Measurements from ENCODE around the gene SOX15. TPM values are rescaled to one million over a fixed set of nuclear protein-coding genes. Genes with fewer than 3 reads are reported as not detected.

The SOX15 gene
- total and polyA plus RNA-seq, 10 of the 15 experiments (the other 5 are each of a cell fraction or from before 2014, with no cell fraction given), result 0.06 to 0.53 (median 0.16) TPM; not detected in 2

DNA sequence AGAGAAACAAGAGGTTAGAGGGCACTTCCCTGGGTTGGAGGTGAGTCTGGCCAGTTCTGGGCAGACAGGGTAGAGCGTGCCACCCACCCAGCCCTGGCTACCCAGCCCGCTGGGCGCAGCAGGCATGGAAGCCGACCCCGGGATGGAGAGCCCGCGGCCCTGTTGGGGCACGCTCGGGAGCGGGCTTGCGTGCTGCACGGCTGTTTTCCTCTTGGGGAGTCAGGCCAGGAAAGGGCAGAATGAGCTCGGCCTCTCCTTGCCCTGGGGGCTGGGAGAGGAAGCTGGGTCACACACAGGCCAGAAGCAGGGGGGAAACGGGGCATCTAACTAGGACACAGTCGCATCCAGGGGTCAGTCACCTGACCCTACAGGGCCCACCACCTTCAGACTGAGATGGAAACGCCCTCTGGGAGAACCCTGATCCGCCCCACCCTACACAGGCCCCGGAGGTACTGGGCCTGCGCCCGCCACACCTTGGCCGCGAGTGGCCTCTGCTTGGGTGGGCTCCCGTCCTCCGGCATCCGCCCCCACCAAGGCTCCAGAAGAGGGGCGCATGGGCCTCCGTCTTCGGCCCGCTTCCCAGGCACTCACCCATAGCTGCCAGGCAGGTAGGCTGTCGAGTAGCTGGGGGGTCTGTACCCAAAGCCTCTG lies 1.2 kb downstream of the SOX15 start (continued):
- TF ChIP-seq, protein P1, sequence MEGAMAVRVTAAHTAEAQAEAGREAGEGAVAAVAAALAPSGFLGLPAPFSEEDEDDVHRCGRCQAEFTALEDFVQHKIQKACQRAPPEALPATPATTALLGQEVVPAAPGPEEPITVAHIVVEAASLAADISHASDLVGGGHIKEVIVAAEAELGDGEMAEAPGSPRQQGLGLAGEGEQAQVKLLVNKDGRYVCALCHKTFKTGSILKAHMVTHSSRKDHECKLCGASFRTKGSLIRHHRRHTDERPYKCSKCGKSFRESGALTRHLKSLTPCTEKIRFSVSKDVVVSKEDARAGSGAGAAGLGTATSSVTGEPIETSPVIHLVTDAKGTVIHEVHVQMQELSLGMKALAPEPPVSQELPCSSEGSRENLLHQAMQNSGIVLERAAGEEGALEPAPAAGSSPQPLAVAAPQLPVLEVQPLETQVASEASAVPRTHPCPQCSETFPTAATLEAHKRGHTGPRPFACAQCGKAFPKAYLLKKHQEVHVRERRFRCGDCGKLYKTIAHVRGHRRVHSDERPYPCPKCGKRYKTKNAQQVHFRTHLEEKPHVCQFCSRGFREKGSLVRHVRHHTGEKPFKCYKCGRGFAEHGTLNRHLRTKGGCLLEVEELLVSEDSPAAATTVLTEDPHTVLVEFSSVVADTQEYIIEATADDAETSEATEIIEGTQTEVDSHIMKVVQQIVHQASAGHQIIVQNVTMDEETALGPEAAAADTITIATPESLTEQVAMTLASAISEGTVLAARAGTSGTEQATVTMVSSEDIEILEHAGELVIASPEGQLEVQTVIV (IDR thresholded peaks at IDR 0.05; ENCODE audit: borderline replicate concordance, partially characterized antibody), result no peak
- TF ChIP-seq RBBP5 (conservative IDR thresholded peaks at IDR 0.05), result no peak

DNA sequence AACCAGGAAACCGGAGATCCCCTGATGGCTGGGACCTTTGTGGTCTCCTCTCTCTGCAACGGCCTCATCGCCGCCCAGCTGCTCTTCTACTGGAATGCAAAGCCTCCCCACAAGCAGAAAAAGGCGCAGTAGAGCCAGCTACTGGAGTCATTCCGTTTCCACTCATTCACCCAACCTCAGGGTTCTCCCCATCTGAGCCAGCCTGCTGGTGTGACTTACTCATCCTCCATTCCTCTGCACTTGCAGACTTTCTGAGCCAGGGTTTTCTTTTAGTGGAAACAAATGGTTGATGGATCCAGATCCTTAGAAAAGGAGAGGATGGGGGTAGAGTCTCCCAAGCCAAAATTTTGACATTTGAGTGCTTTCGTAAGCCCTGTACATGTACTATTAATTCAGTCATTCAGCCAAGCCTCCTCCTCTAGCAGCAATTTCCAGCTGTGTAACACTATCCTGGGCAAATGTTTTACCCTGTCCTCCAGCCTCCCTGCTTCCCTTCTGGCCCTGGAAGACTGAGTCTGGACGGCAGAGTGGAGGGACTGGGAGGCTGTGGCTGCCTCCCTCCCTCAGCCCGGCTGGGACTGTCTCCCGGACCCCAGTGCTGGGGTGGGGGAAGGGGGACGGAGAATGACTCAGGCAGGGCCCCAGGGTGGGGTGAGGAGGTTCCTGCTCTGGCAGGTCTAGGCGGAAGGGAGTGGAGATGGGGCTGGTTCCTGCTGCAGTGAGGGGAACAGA lies 2.3 kb downstream of the SOX15 start:
- H3K4me3 ChIP-seq, result no peak overlapping the region
- 78% methylated on average over 11 of the region's 12 CpGs for WGBS (ENCODE audit: insufficient coverage, insufficient replicate concordance, low lambda C conversion rate, missing lambda C conversion rate)
- POLR2A ChIA-PET, result interaction anchor here (0.6 to 1.0 kb wide), 2 partner anchors 14 to 102 kb away, joined by 3 to 8 read pairs; no protein-coding TSS in a partner anchor
- SMC1A ChIA-PET (ENCODE audit: uncharacterized antibody, unreplicated experiment), result no interaction called here
- DNase-seq (ENCODE audit: low read depth, low spot score) (no peak), ATAC-seq (no peak), FAIRE-seq (no peak)
- intact Hi-C loops (cut with micrococcal nuclease; ENCODE audit: unreplicated experiment), result no loop called here
- in situ Hi-C loops (cut with MboI), result no loop called here
- RAD21 ChIA-PET (ENCODE audit: unreplicated experiment), result interaction anchor here (0.9 kb wide), 1 partner anchor 232 kb away, joined by 5 read pairs; no protein-coding TSS in a partner anchor
- H3K36me3 ChIP-seq (ENCODE audit: control insufficient read depth in 2 of 2, insufficient read depth in 2 of 2, low read length in 1 of 2), result peaks cover 5 to 12% of the 10 kb centered on the region in 2 experiments
- H3K27me3 ChIP-seq (replicated peaks in 1 of 2; ENCODE audit: control insufficient read depth in 2 of 2, insufficient read depth in 2 of 2, low read length in 1 of 2), result no peaks in the 10 kb centered on the region
- peaks cover 12% of the 10 kb centered on the region for H3K4me1 ChIP-seq (ENCODE audit: control insufficient read depth, insufficient read depth, low read length)
- H4K20me1 ChIP-seq (ENCODE audit: control insufficient read depth, insufficient read depth), result no peaks in the 10 kb centered on the region
- no peak overlapping the region for H3K4me2 ChIP-seq (ENCODE audit: control insufficient read depth, insufficient read depth)
- BruUV-seq (replicated peaks), result no TSS peak
- no peak overlapping the region for H3K9ac ChIP-seq (ENCODE audit: control insufficient read depth, insufficient read depth, low read length)
- no peak for TF ChIP-seq ASH2L (IDR thresholded peaks at IDR 0.05; ENCODE audit: borderline replicate concordance, low read depth)
- no peak for TF ChIP-seq SIN3A (IDR thresholded peaks at IDR 0.05; ENCODE audit: low read depth, low read length)
- TF ChIP-seq KAT2A (conservative IDR thresholded peaks at IDR 0.05; ENCODE audit: control insufficient read depth, low read depth, low read length), result no peak
- TF ChIP-seq HDAC2 (IDR thresholded peaks at IDR 0.05), result no peak
- no peak for TF ChIP-seq MTA3 (IDR thresholded peaks at IDR 0.05; ENCODE audit: borderline replicate concordance, low read length)
- no peak for TF ChIP-seq KLF5 (IDR thresholded peaks at IDR 0.05; ENCODE audit: partially characterized antibody)
- TF ChIP-seq SREBF2 (IDR thresholded peaks at IDR 0.05; ENCODE audit: low read length), result no peak
- no peak for TF ChIP-seq NR2C1 (IDR thresholded peaks at IDR 0.05)
- no peak overlapping the region for H3K27ac ChIP-seq (ENCODE audit: control insufficient read depth, insufficient read depth)
- no peaks in the 10 kb centered on the region for H3K9me3 ChIP-seq (replicated peaks; ENCODE audit: control insufficient read depth, insufficient read depth, low read length)
- H2AFZ ChIP-seq (ENCODE audit: control insufficient read depth, low read depth, low read length), result no peak overlapping the region
- CTCF ChIA-PET, result interaction anchor here (0.6 to 1.3 kb wide), 3 partner anchors 27 to 217 kb away, joined by 3 to 7 read pairs (median 3); no protein-coding TSS in a partner anchor
- peaks cover 22% of the 10 kb centered on the region for H3K79me2 ChIP-seq (ENCODE audit: control insufficient read depth, insufficient read depth, low read length)
